HepG2 (cell line): ENCODE measurements around the gene IQGAP2.

ENCODE experiments used
- ATF7-NPFF ChIP-seq: sonication (generic); formaldehyde crosslinking; IDR thresholded peaks from 2 replicates; pipeline ENCODE4 v1.8.1; 2023; ENCODE audit warnings: mild to moderate bottlenecking, low read depth, missing genetic modification reagents, moderate library complexity
- CREM ChIP-seq, 2 experiments: sonication (generic) in 1 of 2; formaldehyde crosslinking in 1 of 2; IDR thresholded peaks; 2 replicates each; pipeline versions ENCODE4 v1.4.0 to v1.6.1; 2016 to 2020; ENCODE audit warnings: antibody characterized with exemption in 1 of 2, mild to moderate bottlenecking in 1 of 2, missing genetic modification reagents in 1 of 2
- ELF3 ChIP-seq: IDR thresholded peaks from 2 replicates; pipeline ENCODE4 v1.6.1; 2016; ENCODE audit warnings: missing genetic modification reagents, missing compliant biosample characterization
- TOE1 ChIP-seq: sonication (generic); formaldehyde crosslinking; IDR thresholded peaks from 2 replicates; pipeline ENCODE4 v1.4.0; 2020; ENCODE audit warnings: mild to moderate bottlenecking, missing genetic modification reagents
- ZNF484 ChIP-seq: sonication (generic); formaldehyde crosslinking; IDR thresholded peaks from 2 replicates; pipeline ENCODE4 v1.5.1; 2020; ENCODE audit warnings: mild to moderate bottlenecking, low read depth, missing genetic modification reagents, borderline replicate concordance
- TF ChIP-seq, protein P1 (sequence below): sonication (generic); formaldehyde crosslinking; IDR thresholded peaks from 2 replicates; pipeline ENCODE4 v1.5.0; 2020; ENCODE audit warnings: mild to moderate bottlenecking, missing genetic modification reagents
- TF ChIP-seq, protein P2 (sequence below): sonication (generic); formaldehyde crosslinking; IDR thresholded peaks from 2 replicates; pipeline ENCODE4 v1.4.0; 2020; ENCODE audit warnings: missing genetic modification reagents

DNA sequence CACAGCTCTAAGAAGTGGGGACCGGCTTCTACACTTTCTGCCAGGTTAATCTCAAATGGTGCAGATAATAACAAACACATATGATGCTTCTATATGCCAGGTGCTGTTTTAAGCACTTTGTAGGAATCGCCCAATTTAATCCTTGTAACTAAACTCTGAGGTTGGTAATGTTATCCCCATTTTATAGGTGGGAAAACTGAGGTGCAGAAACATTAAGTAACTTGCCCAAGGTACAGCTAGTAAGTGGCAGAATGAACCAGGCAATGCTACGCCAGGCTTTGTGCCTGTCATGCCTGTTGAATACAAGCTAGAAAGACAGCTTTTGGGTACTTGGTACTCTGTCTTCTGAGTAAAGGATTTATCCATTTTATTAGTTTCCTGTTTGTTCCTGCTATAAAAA is 19.7 kb downstream of the IQGAP2 start:
- no peak for TF ChIP-seq ZNF484
- TF ChIP-seq ATF7-NPFF, result no peak
- TF ChIP-seq, protein P1, sequence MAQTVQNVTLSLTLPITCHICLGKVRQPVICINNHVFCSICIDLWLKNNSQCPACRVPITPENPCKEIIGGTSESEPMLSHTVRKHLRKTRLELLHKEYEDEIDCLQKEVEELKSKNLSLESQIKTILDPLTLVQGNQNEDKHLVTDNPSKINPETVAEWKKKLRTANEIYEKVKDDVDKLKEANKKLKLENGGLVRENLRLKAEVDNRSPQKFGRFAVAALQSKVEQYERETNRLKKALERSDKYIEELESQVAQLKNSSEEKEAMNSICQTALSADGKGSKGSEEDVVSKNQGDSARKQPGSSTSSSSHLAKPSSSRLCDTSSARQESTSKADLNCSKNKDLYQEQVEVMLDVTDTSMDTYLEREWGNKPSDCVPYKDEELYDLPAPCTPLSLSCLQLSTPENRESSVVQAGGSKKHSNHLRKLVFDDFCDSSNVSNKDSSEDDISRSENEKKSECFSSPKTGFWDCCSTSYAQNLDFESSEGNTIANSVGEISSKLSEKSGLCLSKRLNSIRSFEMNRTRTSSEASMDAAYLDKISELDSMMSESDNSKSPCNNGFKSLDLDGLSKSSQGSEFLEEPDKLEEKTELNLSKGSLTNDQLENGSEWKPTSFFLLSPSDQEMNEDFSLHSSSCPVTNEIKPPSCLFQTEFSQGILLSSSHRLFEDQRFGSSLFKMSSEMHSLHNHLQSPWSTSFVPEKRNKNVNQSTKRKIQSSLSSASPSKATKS (CRISPR knock-in tag), result no peak
- TF ChIP-seq TOE1 (CRISPR knock-in tag), result no peak
- no peak for TF ChIP-seq CREM (IDR thresholded peaks at IDR 0.05)
- no peak for TF ChIP-seq CREM (CRISPR knock-in tag; IDR thresholded peaks at IDR 0.05)
- no peak for TF ChIP-seq ELF3 (CRISPR knock-in tag)
- TF ChIP-seq, protein P2, sequence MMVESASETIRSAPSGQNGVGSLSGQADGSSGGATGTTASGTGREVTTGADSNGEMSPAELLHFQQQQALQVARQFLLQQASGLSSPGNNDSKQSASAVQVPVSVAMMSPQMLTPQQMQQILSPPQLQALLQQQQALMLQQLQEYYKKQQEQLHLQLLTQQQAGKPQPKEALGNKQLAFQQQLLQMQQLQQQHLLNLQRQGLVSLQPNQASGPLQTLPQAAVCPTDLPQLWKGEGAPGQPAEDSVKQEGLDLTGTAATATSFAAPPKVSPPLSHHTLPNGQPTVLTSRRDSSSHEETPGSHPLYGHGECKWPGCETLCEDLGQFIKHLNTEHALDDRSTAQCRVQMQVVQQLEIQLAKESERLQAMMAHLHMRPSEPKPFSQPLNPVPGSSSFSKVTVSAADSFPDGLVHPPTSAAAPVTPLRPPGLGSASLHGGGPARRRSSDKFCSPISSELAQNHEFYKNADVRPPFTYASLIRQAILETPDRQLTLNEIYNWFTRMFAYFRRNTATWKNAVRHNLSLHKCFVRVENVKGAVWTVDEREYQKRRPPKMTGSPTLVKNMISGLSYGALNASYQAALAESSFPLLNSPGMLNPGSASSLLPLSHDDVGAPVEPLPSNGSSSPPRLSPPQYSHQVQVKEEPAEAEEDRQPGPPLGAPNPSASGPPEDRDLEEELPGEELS (CRISPR knock-in tag), result no peak
